Measurements from ENCODE around the gene ETV6.

ETV6 gene

GRCh38 chr12:11765817-11766794 lies 116.6 kb downstream of the ETV6 start:
- no peaks in the 10 kb centered on the region for H3K79me2 ChIP-seq (ENCODE audit: control insufficient read depth, insufficient read depth, low read length, unreplicated experiment)
- H3K4me3 ChIP-seq (ENCODE audit: low read depth, low read length) = no peak overlapping the region
- H3K36me3 ChIP-seq (ENCODE audit: insufficient read depth, low read length) = no peaks in the 10 kb centered on the region
- H2AFZ ChIP-seq (ENCODE audit: low read length, unreplicated experiment) = peak overlapping the region; percentile 24
- H3K4me1 ChIP-seq (ENCODE audit: control insufficient read depth, insufficient read depth, low read length, unreplicated experiment) = peaks cover 18% of the 10 kb centered on the region
- no peaks in the 10 kb centered on the region for H3K27me3 ChIP-seq (ENCODE audit: insufficient read depth, low read length)
- H3K27ac ChIP-seq (ENCODE audit: low read depth, low read length) = no peak overlapping the region

DNA sequence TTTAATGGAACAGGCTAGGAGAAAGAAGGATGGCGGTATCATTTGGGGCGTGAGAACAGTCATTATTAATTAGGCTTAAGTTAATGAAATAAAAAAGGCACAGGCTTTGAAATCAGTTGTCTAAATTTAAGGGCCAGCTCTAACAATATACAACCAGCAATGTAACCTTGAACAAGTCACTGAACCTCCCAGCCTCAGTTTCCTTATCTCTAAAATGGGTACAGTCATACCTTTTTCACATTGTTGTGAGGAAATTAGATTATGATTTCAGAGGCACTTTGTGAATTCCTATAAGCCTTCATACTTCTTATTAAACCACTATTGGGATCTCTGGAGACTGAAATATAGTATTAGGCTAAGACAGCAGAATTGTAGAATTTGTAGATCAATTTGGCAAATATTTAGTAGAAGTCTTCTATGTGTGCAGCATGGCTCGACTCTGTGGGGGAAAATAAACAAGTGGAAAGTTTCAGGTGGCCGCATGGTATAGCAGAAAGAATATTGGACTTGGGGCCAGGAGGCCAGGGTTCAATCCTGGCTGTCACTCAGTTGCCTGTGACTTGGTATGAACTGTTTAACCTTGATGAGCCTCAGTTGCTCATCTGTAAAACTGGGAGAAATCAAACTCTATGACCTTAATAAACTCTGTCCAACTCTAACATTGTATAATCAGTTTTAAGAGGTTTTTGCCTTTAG lies 117.7 kb downstream of the ETV6 start:
- Histone ChIP-seq H3K27ac (ENCODE audit: low read depth, low read length) (no peak overlapping the region), H3K4me3 (ENCODE audit: low read depth, low read length) (no peak overlapping the region), H2AFZ (ENCODE audit: low read length, unreplicated experiment) (no peak overlapping the region), H3K36me3 (ENCODE audit: insufficient read depth, low read length) (no peaks in the 10 kb centered on the region), H3K4me1 (ENCODE audit: control insufficient read depth, insufficient read depth, low read length, unreplicated experiment) (peaks cover 26% of the 10 kb centered on the region), H3K27me3 (ENCODE audit: insufficient read depth, low read length) (no peaks in the 10 kb centered on the region), H3K79me2 (ENCODE audit: control insufficient read depth, insufficient read depth, low read length, unreplicated experiment) (no peaks in the 10 kb centered on the region)

DNA sequence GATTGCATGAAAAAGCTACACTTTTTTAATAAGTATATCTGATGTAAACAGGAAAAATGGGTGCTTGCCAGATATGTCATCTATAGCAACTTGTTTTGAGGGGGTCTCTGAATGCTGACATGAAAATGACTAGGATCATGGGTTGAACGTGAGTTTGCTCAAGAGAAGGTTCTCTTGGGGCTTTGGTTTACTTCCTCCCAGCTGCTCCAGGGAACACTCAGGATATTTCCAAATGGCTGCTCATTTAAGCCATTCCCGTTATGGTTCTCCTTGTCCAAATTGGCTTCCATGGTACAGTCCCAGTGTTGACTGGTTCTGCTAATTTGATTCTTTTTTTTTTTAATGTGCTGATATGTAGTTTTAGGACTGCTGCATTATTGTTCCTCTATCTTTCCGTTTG lies 118.3 kb downstream of the ETV6 start:
- no peaks in the 10 kb centered on the region for H3K27me3 ChIP-seq (ENCODE audit: insufficient read depth, low read length)
- no peak overlapping the region for H3K27ac ChIP-seq (ENCODE audit: low read depth, low read length)
- H3K4me1 ChIP-seq (ENCODE audit: control insufficient read depth, insufficient read depth, low read length, unreplicated experiment) = peaks cover 26% of the 10 kb centered on the region
- no peak overlapping the region for H2AFZ ChIP-seq (ENCODE audit: low read length, unreplicated experiment)
- no peaks in the 10 kb centered on the region for H3K36me3 ChIP-seq (ENCODE audit: insufficient read depth, low read length)
- H3K4me3 ChIP-seq (ENCODE audit: low read depth, low read length) = no peak overlapping the region
- H3K79me2 ChIP-seq (ENCODE audit: control insufficient read depth, insufficient read depth, low read length, unreplicated experiment) = no peaks in the 10 kb centered on the region

- Histone ChIP-seq H3K4me3 (ENCODE audit: low read depth, low read length) (no peak overlapping the region), H3K27ac (ENCODE audit: low read depth, low read length) (no peak overlapping the region), H3K4me1 (ENCODE audit: control insufficient read depth, insufficient read depth, low read length, unreplicated experiment) (peaks cover 26% of the 10 kb centered on the region), H3K36me3 (ENCODE audit: insufficient read depth, low read length) (no peaks in the 10 kb centered on the region), H3K27me3 (ENCODE audit: insufficient read depth, low read length) (no peaks in the 10 kb centered on the region), H3K79me2 (ENCODE audit: control insufficient read depth, insufficient read depth, low read length, unreplicated experiment) (no peaks in the 10 kb centered on the region), H2AFZ (ENCODE audit: low read length, unreplicated experiment) (no peak overlapping the region)
Measured at GRCh38 chr12:11768233-11768965, 118.9 kb downstream of the ETV6 start.

DNA sequence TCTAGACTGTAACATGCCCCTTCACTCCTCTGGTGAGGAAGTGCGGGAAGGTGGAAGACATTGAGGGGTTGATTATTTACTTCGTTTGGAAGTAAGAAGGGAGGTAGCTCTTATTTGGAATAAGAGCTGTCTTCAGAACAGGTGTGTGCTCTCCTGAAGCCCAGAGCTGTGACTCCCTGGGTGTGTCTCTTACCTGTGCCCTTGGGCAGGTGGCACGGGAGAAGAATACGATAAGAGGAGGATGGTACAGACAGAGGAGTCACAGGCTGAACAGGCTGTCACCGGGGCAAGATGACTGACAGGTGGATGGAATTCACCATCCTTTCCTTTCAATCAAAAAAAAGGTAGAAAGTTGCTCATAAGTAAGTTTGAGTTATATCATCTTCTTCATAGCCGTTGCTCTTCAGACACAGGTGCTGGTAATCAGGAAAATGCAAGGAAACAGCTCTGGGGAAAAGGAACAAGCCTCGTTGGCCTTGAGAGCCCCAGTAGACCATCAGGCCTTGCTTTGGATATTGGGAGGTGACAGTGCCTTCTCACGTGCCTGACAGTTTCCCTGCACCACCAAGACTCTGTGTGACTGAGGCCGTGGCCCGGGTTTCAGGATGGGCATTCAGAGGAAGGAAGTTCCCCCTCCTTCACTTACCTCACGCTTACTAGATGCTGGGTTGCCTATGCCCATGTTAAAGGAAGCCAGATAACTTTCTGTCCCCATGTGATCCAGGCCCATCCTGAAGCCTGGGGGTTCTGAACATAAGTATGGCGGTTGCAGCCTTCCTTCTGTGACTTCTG lies 120.4 kb downstream of the ETV6 start:
- Histone ChIP-seq H3K27ac (ENCODE audit: low read depth, low read length) (no peak overlapping the region), H3K4me3 (ENCODE audit: low read depth, low read length) (no peak overlapping the region), H3K4me1 (ENCODE audit: control insufficient read depth, insufficient read depth, low read length, unreplicated experiment) (peaks cover 19% of the 10 kb centered on the region), H3K79me2 (ENCODE audit: control insufficient read depth, insufficient read depth, low read length, unreplicated experiment) (no peaks in the 10 kb centered on the region), H2AFZ (ENCODE audit: low read length, unreplicated experiment) (no peak overlapping the region), H3K27me3 (ENCODE audit: insufficient read depth, low read length) (no peaks in the 10 kb centered on the region), H3K36me3 (ENCODE audit: insufficient read depth, low read length) (no peaks in the 10 kb centered on the region)

DNA sequence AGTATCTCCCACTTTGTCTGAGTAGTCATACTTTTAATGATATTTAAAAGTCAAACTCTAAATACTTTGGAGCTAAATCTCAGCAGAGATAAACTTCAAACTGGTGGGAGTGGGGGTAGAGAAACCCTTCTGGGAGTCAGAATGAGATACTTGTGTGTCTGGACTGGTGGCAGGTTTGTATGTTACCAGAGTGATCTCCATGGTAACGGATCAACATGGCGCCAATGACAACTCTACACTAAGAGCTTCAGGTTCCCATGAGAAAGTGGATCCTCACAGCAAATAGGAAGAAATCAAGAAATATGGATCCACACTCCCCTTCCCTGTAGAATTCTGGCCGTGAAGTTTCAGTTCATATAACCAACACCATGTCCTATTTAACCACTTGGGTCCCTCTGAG lies 121.9 kb downstream of the ETV6 start:
- no peaks in the 10 kb centered on the region for H3K79me2 ChIP-seq (ENCODE audit: control insufficient read depth, insufficient read depth, low read length, unreplicated experiment)
- H3K27ac ChIP-seq (ENCODE audit: low read depth, low read length) = peak overlapping the region; percentile 16; the same call in 1 of the 2 replicates
- no peak overlapping the region for H3K4me3 ChIP-seq (ENCODE audit: low read depth, low read length)

DNA sequence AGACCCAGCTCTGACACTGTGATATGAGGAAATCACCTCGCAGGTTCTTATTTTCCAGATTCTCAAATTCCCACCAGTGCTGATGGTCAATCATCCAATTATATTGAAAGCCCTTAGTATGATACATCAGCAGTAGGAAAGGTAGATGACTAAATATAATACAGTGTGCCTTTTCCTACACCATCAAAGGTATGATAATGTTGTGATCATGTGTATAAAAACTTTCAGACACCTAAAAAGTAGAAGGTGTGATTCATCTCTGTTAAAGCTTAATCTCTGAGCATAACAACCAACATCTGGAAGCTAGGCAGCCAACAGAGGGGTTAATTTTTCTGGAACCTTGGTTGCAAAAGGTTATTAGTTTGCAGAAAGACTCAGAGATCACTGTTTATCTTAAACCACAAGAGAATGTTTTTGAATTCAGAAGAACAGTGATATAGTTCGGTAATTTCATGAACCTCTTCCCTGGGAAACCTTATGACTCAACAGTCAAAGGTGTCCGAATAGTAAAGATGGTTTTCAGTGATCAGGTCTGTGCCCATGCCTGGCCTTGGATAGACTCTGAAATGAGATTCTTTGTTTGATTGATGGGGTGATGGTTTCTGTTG lies 122.5 kb downstream of the ETV6 start:
- Histone ChIP-seq H2AFZ (ENCODE audit: low read length, unreplicated experiment) (no peak overlapping the region), H3K36me3 (ENCODE audit: insufficient read depth, low read length) (no peaks in the 10 kb centered on the region), H3K79me2 (ENCODE audit: control insufficient read depth, insufficient read depth, low read length, unreplicated experiment) (no peaks in the 10 kb centered on the region), H3K27me3 (ENCODE audit: insufficient read depth, low read length) (no peaks in the 10 kb centered on the region), H3K4me1 (ENCODE audit: control insufficient read depth, insufficient read depth, low read length, unreplicated experiment) (peaks cover 7% of the 10 kb centered on the region), H3K27ac (ENCODE audit: low read depth, low read length) (peak overlapping the region; percentile 16; the same call in 1 of the 2 replicates), H3K4me3 (ENCODE audit: low read depth, low read length) (no peak overlapping the region)

More for the DNA sequence above, 121.9 kb downstream of the ETV6 start:
- H3K4me1 ChIP-seq (ENCODE audit: control insufficient read depth, insufficient read depth, low read length, unreplicated experiment) = peaks cover 11% of the 10 kb centered on the region
- no peak overlapping the region for H2AFZ ChIP-seq (ENCODE audit: low read length, unreplicated experiment)
- no peaks in the 10 kb centered on the region for H3K36me3 ChIP-seq (ENCODE audit: insufficient read depth, low read length)
- H3K27me3 ChIP-seq (ENCODE audit: insufficient read depth, low read length) = no peaks in the 10 kb centered on the region

- Histone ChIP-seq H3K4me3 (ENCODE audit: low read depth, low read length) (no peak overlapping the region), H3K79me2 (ENCODE audit: control insufficient read depth, insufficient read depth, low read length, unreplicated experiment) (no peaks in the 10 kb centered on the region), H3K27me3 (ENCODE audit: insufficient read depth, low read length) (no peaks in the 10 kb centered on the region), H3K27ac (ENCODE audit: low read depth, low read length) (no peak overlapping the region), H3K36me3 (ENCODE audit: insufficient read depth, low read length) (no peaks in the 10 kb centered on the region), H2AFZ (ENCODE audit: low read length, unreplicated experiment) (no peak overlapping the region), H3K4me1 (ENCODE audit: control insufficient read depth, insufficient read depth, low read length, unreplicated experiment) (peaks cover 11% of the 10 kb centered on the region)
Measured at GRCh38 chr12:11773889-11774677, 124.6 kb downstream of the ETV6 start.

GRCh38 chr12:11774821-11775220 lies 125.3 kb downstream of the ETV6 start:
- H3K4me1 ChIP-seq (ENCODE audit: control insufficient read depth, insufficient read depth, low read length, unreplicated experiment) = peaks cover 19% of the 10 kb centered on the region

More at GRCh38 chr12:11774821-11775220, 125.3 kb downstream of the ETV6 start:
- Histone ChIP-seq H2AFZ (ENCODE audit: low read length, unreplicated experiment) (no peak overlapping the region), H3K27me3 (ENCODE audit: insufficient read depth, low read length) (no peaks in the 10 kb centered on the region), H3K4me3 (ENCODE audit: low read depth, low read length) (no peak overlapping the region), H3K36me3 (ENCODE audit: insufficient read depth, low read length) (no peaks in the 10 kb centered on the region), H3K79me2 (ENCODE audit: control insufficient read depth, insufficient read depth, low read length, unreplicated experiment) (no peaks in the 10 kb centered on the region), H3K27ac (ENCODE audit: low read depth, low read length) (no peak overlapping the region)

All from ACC112 (cell line).